AG10803 (cell line): ENCODE results near the gene CYSLTR2.

Source experiments
- DNase-seq: peaks from one replicate; pipeline ENCODE4 v3.0.0; 2010; ENCODE audit warnings: low read depth
- H3K4me3 ChIP-seq: 2 replicates; pipeline ENCODE4 v1.5.1; 2011; ENCODE audit warnings: mild to moderate bottlenecking, low read length, control low read depth
- CTCF ChIP-seq: conservative IDR thresholded peaks from 2 replicates; pipeline ENCODE4 v1.5.1; 2011; ENCODE audit warnings: mild to moderate bottlenecking, low read length, control low read depth, inconsistent platforms

The CYSLTR2 gene

GRCh38 chr13:48746821-48747220 lies 93.1 kb downstream of the CYSLTR2 start:
- no peak for DNase-seq
- H3K4me3 ChIP-seq = no peak overlapping the region
- TF ChIP-seq CTCF = no peak

GRCh38 chr13:48748681-48749080 lies 95.0 kb downstream of the CYSLTR2 start:
- DNase-seq = no peak
- no peak overlapping the region for H3K4me3 ChIP-seq
- TF ChIP-seq CTCF = no peak

GRCh38 chr13:48749144-48749543 lies 95.4 kb downstream of the CYSLTR2 start:
- H3K4me3 ChIP-seq = no peak overlapping the region
- TF ChIP-seq CTCF = no peak
- peak; percentile 16 for DNase-seq

GRCh38 chr13:48749699-48750473 lies 96.2 kb downstream of the CYSLTR2 start:
- H3K4me3 ChIP-seq = no peak overlapping the region
- peak; percentile 91 for DNase-seq
- TF ChIP-seq CTCF = peak; percentile 72

GRCh38 chr13:48750588-48751383 lies 97.1 kb downstream of the CYSLTR2 start:
- H3K4me3 ChIP-seq = no peak overlapping the region
- peak; percentile 43 for TF ChIP-seq CTCF
- peak; percentile 51 for DNase-seq

GRCh38 chr13:48760626-48761025 lies 106.9 kb downstream of the CYSLTR2 start:
- no peak for TF ChIP-seq CTCF
- no peak overlapping the region for H3K4me3 ChIP-seq
- no peak for DNase-seq
